Measurements from ENCODE around the gene PKDREJ.

DNA sequence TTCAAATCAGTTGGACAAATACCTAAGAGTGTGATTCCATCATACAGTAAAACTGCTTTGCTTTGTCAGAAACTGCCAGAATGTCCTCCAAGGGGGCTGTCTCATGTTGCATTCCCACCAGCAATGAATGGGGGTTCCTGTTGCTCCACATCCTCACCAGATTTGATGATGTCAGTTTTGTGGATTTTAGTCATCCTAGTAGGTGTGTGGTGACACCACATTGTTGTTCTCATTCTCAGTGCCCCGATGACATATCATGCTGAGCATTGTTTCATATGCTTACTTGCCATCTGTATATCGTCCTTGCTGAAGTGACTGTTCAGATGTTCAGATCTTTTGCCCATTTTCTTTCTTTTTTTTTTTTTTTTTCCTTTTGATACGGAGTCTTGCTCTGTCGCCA is 50.1 kb downstream of the PKDREJ start:
- TF ChIP-seq, protein P1, sequence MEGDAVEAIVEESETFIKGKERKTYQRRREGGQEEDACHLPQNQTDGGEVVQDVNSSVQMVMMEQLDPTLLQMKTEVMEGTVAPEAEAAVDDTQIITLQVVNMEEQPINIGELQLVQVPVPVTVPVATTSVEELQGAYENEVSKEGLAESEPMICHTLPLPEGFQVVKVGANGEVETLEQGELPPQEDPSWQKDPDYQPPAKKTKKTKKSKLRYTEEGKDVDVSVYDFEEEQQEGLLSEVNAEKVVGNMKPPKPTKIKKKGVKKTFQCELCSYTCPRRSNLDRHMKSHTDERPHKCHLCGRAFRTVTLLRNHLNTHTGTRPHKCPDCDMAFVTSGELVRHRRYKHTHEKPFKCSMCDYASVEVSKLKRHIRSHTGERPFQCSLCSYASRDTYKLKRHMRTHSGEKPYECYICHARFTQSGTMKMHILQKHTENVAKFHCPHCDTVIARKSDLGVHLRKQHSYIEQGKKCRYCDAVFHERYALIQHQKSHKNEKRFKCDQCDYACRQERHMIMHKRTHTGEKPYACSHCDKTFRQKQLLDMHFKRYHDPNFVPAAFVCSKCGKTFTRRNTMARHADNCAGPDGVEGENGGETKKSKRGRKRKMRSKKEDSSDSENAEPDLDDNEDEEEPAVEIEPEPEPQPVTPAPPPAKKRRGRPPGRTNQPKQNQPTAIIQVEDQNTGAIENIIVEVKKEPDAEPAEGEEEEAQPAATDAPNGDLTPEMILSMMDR (conservative IDR thresholded peaks at IDR 0.05 in 1 of 2, IDR thresholded peaks at IDR 0.05 in 1 of 2; ENCODE audit: low read depth in 1 of 2, low read length in 2 of 2): no peak
- TF ChIP-seq EZH2 (IDR thresholded peaks at IDR 0.05; ENCODE audit: low read length, missing control alignments): no peak

Data from fibroblast of lung (primary cell).